GM04503 (cell line): ENCODE measurements around the gene TNFAIP8L3.

Experiments
- DNase-seq: peaks from one replicate; pipeline ENCODE4 v3.0.0-alpha.2; 2012; ENCODE audit warnings: low read depth

The TNFAIP8L3 gene

DNA sequence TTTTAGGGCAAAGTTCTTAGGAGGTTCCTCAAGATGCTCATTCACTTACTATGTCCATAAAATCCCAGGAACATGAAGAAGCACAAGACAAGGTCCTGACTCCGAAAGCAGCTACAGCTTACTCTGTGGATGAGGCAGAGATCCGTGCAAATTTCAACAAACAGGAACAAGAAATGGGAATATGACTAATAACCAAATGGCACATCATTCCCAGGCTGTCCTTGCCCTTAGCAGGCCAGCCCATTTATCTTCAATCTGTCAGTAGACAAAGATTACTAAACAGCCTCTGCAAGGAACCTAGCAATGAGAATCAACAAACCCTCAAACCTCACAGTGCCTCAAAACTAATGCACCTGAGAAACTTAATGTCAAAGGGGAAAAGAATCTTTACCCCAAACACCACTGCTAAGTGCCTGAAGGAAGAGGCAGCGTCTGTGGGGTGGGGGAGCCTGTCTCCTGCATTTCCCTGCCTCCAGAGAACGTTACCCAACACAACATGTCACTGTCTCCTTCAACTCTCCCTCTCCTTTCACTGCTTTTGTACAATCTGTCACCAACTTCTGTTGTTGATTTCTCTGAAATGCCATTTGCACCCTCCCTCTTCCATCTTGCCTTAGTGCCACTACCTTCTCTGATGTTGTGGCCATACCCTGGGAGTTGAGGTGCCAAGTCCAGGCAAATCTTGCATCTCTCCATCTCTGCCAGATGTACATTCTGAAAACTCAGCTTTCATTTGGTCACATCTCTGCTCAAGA, 4.8 kb downstream of the TNFAIP8L3 start:
- no peak for DNase-seq

DNA sequence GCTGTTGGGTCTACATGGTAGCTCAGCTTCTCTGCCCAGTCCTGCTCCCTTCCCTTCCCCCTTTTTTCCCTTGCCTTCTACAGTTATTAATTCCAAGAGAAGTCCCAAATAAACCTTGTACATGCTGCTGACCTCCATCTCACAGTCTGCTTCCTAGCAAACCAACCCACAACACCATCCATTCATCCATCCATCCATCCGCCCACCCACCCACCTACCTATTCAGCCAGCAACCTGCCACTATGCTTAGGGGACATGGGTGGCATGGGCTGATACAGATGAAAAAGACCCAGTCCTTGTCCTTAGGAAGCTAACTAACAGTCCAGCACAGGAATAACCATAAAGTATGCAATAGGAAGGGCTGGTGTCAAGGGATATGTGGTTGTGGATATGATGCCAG, 5.7 kb downstream of the TNFAIP8L3 start:
- DNase-seq, result no peak

DNA sequence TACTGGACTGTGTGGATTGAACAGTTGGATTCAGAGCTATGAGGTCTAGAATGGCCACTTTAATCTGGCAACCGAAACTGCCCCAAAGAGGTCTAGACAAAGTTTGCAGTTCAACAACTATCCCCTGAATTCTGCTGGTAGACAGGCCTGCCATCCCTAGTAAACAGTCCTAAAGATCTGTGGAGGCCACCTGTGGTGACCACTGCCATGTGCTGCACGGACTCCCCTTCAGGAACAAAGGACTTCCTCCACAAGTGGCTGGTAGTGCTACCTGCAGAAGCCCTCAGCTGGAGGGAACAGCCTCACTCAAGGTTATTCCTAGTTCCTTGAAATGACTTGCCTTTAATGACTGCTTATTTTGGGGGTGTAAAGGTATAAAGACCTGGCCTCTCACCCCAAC, 6.1 kb downstream of the TNFAIP8L3 start:
- no peak for DNase-seq

GRCh38 chr15:51087513-51087912, 7.2 kb downstream of the TNFAIP8L3 start:
- DNase-seq, result no peak

DNA sequence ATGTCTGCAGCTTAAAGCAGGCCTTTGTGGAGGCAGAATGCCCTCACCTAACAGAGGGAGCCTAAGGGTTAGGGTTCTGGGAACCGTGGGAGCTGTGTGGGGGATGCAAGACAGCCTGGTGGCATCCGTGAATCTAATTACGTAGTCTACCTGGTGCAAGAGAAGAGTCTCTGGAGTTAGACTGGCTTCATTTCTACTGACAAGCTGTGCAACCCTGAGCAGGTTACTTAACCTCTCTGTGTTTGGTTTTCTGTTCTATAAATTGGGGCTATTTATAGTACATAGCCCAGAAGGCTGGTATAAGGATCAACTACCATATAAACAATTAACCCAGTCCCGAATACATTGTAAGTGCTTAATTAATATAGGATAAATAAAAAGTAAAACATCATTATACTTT, 8.3 kb downstream of the TNFAIP8L3 start:
- no peak for DNase-seq

DNA sequence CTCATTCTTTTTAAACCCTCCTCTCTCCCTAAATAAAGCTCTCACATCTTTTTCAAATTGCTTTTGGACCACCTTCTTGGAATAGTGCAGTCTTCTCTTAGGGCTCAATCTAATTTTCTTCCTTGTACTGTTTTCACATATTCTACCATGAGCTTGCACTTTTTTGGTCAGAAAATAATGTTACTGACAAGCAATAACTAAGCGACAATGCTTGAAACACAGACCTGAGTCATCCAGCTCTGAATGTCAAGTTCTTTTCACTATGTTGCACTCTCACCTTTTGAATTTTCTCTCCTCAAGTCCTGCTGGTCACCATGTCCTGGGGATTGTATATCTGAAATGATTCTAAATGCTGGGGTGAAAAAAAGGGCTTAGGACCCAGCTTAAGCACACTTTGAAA, 8.9 kb downstream of the TNFAIP8L3 start:
- DNase-seq, result no peak

GRCh38 chr15:51083641-51084166, 11.0 kb downstream of the TNFAIP8L3 start:
- no peak for DNase-seq

DNA sequence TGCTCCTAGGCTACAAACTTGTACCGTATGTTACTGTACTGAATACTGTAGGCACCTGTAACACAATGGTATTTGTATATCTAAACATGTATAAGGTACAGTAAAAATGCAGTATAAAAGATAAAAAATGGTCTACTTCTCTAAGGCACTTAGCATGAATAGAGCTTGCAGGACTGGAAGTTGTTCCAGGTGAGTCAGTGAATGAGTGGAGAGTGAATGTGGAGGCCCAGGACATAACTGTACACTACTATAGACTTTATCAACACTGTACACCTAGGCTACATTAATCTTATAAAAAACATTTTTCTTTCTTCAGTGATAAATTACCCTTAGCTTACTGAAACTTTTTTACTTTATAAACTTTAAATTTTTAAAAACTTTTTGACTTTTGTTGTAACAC, 12.5 kb downstream of the TNFAIP8L3 start:
- DNase-seq, result no peak

DNA sequence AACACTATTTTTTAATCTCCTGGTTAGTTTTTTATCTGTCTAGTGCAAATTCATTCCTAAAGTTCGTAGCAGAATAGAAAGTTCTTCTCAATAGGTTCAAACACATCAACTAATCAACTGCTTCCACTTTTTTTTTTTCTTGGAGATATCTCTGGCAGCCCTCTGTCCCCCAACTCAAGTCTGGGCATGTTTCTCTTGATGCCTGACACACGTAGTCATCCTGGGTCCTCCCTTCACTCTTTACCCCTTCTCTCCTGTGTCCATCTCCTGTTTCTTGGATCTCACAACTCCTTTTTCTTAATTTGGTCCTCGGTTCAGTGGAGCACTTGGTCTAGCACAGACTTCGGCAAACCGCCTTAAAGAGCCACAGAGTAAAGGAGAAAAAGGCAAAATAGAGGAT, 14.4 kb downstream of the TNFAIP8L3 start:
- DNase-seq, result no peak

DNA sequence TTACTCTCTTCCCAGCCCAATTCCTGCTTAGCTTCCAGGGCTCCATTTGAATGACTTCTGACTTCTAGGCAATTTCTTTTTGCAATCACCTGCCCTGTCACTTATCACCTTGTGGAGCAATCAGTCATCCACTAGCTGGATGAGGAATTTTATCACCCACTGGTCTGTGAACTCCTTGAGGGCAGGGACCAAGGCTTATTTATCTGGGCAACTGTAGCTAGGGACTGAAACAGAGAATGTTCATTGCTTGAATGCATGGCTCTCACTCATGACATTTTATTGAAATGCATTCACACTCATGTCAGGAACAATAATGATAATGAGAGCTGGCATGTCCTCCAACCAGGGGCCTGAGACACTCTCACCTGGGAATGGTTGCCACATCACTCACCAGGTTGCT, 15.5 kb downstream of the TNFAIP8L3 start:
- no peak for DNase-seq

- DNase-seq, result no peak
Observed at GRCh38 chr15:51077221-51078153, 17.2 kb downstream of the TNFAIP8L3 start.

DNA sequence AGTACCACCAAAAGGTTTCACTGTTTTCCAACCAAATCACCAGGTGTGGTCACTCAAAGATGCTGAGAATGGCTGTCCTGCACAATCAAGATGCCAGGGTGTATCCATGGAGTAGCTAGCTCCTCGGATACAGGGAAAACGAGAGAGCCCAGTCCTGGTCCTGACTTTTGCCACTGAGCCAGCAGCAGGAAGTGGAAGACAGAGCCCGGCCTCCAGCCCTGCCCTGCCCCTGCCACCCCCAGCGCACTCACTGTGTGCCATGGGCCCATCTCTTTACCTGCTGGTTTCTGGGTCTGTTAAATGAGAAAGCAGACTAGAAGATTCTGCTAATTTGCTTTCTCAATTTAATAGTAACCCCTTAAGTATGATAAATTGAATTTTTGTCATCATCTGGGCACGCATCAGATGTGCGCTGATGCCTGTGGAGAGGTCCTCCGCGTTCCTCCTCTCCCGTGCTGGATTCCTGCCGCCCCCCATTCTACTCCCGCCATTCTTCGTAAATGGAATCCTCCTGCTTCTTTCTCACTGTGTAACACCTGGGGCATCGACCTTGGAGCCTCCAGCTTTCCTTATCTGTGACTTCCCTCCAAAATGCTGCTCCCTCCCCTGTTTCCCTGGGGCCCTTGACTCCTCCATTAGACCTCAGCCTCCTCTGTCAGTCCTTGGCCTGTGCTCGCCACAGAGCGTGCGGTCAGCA, 18.0 kb downstream of the TNFAIP8L3 start:
- DNase-seq, result no peak

DNA sequence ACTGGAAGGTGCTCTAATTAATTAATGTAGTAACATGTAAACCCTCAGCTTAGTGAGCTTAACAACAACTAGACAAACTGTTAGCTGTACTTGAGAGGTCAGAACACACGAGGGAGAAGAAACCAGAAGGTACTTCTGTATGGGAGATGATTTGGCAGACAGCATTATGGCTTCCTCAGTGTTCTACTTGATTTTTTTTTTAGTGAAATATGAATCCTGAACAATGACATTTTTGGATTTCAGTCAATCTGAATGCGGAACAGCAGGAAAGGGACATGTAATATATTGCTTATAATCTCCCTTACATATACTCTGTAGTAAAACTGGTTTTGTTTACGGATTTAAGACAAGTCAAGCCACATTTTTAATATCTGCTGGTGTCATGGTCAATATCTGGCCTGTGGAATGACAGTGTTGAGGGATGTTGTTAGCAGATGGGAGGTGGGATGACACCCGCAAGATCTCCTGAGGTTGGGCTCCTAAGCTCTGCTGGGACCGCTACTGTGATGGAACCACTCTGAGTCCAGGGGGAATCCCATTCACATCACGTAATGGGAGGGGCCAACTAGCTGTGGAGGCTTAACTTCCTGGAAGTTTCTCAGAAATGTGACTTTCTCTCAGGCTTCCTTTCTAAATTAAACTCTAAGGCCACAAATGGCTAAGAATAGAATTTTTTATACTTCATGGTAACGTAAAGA, 18.7 kb downstream of the TNFAIP8L3 start:
- DNase-seq, result no peak

DNA sequence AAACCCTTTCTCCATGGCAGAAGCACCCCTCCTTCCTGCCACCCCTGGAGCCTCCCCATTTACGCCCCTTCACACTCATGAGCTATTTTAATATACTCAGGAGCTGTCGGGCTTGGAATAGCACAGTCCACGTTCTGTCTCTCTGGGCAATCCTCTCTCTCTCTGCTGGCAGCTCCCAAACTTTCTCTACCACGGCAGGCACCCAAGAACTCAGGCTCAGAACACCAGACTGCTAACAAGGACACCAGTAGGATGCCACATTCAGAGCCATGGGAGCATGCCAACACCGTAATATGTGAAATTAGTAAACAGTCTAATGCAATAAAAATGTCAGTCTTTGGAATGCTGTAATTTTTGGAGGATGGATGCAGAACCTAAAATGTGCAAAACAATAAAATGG, 19.3 kb downstream of the TNFAIP8L3 start:
- DNase-seq, result no peak

DNA sequence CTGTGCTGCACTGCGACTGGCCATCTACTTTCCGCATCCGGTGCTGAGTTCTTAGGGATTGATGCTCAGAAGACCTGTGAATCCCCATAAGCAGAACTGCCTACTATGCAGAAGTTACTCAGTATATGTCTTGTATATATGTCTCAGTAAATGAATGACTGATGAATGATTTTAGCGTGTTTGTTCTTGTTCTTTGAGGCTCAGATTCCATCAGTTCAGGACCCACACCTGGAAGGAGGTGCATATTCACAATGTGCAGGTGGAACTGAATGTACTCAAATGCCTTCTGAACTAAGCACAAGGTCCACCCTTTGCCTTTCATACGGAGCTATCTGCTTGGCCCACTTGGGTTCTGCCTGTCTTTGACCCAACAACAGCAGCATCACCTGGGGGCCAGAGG, 19.8 kb downstream of the TNFAIP8L3 start:
- no peak for DNase-seq

GRCh38 chr15:51071578-51071977, 23.1 kb downstream of the TNFAIP8L3 start:
- no peak for DNase-seq

DNA sequence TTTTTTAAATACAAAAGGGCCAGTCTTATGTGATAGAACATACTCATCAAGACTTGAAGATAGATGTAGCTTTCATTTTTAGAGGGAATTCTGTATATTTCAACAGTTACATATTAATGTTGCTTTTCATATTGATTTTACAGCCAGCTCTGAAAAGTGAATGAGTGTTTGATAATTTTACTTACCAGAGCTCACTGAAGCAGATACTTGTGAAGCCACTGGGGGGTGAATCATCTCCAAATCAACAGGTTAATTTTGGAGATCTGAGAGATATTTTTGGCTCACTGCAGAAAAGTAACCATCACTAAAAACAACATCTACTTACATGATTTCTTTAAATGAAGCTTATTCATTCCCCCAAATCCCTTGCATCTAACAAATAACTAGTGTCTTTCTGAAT, 24.7 kb downstream of the TNFAIP8L3 start:
- DNase-seq, result no peak

GRCh38 chr15:51067510-51067909, 27.2 kb downstream of the TNFAIP8L3 start:
- no peak for DNase-seq

GRCh38 chr15:51065781-51066180, 28.9 kb downstream of the TNFAIP8L3 start:
- DNase-seq, result no peak

- no peak for DNase-seq
Observed at GRCh38 chr15:51065261-51065660, 29.4 kb downstream of the TNFAIP8L3 start.

- no peak for DNase-seq
Observed at GRCh38 chr15:51062736-51063135, 32.0 kb downstream of the TNFAIP8L3 start.
